Peyer's patch (tissue), 4 donors: ENCODE results near the gene NPHS1.

Experiments used
- CTCF ChIP-seq, 6 experiments: fragments of 450-650 bp in 4 of 6; fragments of 200-600 bp in 2 of 6; sonication (generic) in 1 of 6; IDR thresholded peaks; one replicate each; pipeline ENCODE4 v1.5.1; 2017 to 2019; ENCODE audit warnings: antibody characterized with exemption in 6 of 6, mild to moderate bottlenecking in 3 of 6, moderate library complexity in 1 of 6
- POLR2A ChIP-seq, 2 donors: fragments of 450-650 bp; IDR thresholded peaks; one replicate each; pipeline ENCODE4 v1.5.1; 2017; ENCODE audit warnings: antibody characterized with exemption in 2 of 2, mild to moderate bottlenecking in 2 of 2, moderate library complexity in 2 of 2

DNA sequence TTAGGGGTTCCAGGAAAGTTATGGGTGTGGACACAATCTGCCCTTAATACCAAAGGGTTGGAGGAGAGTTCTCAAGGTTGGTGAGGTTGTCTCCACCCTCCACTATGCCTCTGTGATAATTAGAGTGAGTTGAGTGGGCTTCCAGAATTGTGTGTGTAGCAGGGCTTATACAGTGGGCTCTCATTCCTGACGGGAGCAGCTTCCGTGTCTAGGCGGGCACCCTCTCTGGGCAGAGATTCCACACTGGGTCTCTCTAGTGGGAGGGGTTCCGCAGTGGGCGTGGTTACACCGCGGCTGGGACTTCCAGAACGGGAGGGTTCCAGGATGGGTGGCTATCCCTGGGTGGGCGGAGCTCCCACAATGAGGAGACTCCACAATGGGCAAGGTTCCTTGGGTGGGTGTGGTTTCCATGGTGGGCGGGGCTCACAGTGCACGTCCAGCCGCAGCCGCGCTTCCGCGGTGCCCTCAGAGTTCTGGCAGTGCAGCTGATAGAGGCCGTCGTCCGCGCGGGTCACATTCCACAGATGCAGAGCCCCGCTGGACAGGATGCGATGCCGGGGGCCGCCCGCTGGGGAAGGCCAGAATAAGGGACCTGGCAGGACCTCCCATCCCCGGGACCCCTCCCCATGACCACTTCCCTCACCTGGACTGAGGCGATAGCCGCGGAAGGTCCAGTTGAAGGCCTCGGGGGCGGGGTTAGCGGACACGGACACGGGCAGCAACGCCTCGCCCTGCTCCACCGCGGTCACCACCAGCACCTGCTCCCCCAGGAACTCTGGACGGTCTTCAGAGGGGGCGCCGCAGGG is 8.4 kb downstream of the NPHS1 start:
- TF ChIP-seq CTCF (IDR thresholded peaks at IDR 0.05) (no peak), POLR2A (IDR thresholded peaks at IDR 0.05) (no peak)
